GM21526 (cell line): ENCODE data around the gene NR4A1.
"Not testable (repeated sequence)": the region's sequence is repeated elsewhere in the genome, so short reads cannot be mapped to it uniquely, and the experiment has no call there.

Experiments used
- ATAC-seq: cut with Tn5 transposase; IDR thresholded peaks from one replicate; pipeline ENCODE4 v1.9.1; 2021; ENCODE audit warnings: moderate library complexity; ENCODE audit not compliant: unreplicated experiment, low FRiP score

NR4A1 gene

GRCh38 chr12:52089491-52089890 is 38.2 kb downstream of the NR4A1 start:
- ATAC-seq, result no peak

- no peak for ATAC-seq
Measured at GRCh38 chr12:52090291-52090690, 39.0 kb downstream of the NR4A1 start.

- no peak for ATAC-seq
Measured at GRCh38 chr12:52091061-52091460, 39.8 kb downstream of the NR4A1 start.

GRCh38 chr12:52091869-52092268 is 40.6 kb downstream of the NR4A1 start:
- no peak for ATAC-seq

GRCh38 chr12:52093346-52093745 is 42.1 kb downstream of the NR4A1 start:
- no peak for ATAC-seq

- no peak for ATAC-seq
Measured at GRCh38 chr12:52096332-52097044, 45.2 kb downstream of the NR4A1 start.

- no peak for ATAC-seq
Measured at GRCh38 chr12:52097045-52097666, 45.9 kb downstream of the NR4A1 start.

- ATAC-seq, result not testable (repeated sequence)
Measured at GRCh38 chr12:52104431-52105089, 53.3 kb downstream of the NR4A1 start.
